OCI-LY3 (cell line): ENCODE results near the gene OXNAD1.

ENCODE experiments used
- H2AFZ ChIP-seq: fragments of 200-600, 300-600 bp; shearing (Covaris generic); 2 replicates; pipeline ENCODE4 v1.6.0; 2014; ENCODE audit warnings: antibody characterized with exemption, low read depth, low read length
- H3K27ac ChIP-seq: fragments of 200-600, 300-600 bp; sonication (generic); 2 replicates; pipeline ENCODE4 v1.5.1; 2014; ENCODE audit warnings: mild to moderate bottlenecking, low read length, moderate library complexity, mixed read lengths
- H3K27me3 ChIP-seq: fragments of 200-600, 300-600 bp; sonication (generic); 2 replicates; pipeline ENCODE4 v1.6.1; 2014; ENCODE audit warnings: low read depth, low read length, mixed read lengths
- H3K36me3 ChIP-seq: fragments of 200-600, 300-600 bp; sonication (generic); replicated peaks from 2 replicates; pipeline ENCODE3; 2014; ENCODE audit warnings: low read depth, low read length, mixed read lengths
- H3K4me1 ChIP-seq: fragments of 300-600, 200-600 bp; sonication (generic); 2 replicates; pipeline ENCODE4 v1.6.1; 2014; ENCODE audit warnings: low read length, mixed read lengths
- H3K4me2 ChIP-seq: fragments of 200-600, 300-600 bp; sonication (generic); 2 replicates; pipeline ENCODE4 v1.6.1; 2014; ENCODE audit warnings: low read length, mixed read lengths
- H3K4me3 ChIP-seq: fragments of 300-600, 200-600 bp; sonication (generic); 2 replicates; pipeline ENCODE4 v1.5.1; 2014; ENCODE audit warnings: antibody characterized with exemption, mild to moderate bottlenecking, low read length, moderate library complexity
- H3K79me2 ChIP-seq: fragments of 300-600, 200-600 bp; shearing (Covaris generic); 2 replicates; pipeline ENCODE4 v1.6.1; 2014; ENCODE audit warnings: mild to moderate bottlenecking, low read length, mixed read lengths
- H3K9ac ChIP-seq: fragments of 300-600, 200-600 bp; shearing (Covaris generic); 2 replicates; pipeline ENCODE4 v1.6.0; 2014; ENCODE audit warnings: mild to moderate bottlenecking, low read length, moderate library complexity
- H3K9me3 ChIP-seq: fragments of 200-600, 300-600 bp; shearing (Covaris generic); 2 replicates; pipeline ENCODE4 v1.6.1; 2014; ENCODE audit warnings: low read length, mixed read lengths; ENCODE audit not compliant: insufficient read depth
- H4K20me1 ChIP-seq: fragments of 200-600, 300-600 bp; sonication (generic); 2 replicates; pipeline ENCODE4 v1.6.1; 2016; ENCODE audit warnings: low read length, mixed read lengths; ENCODE audit not compliant: insufficient read depth
- CTCF ChIP-seq: fragments of 200-600, 300-600 bp; sonication (generic); IDR thresholded peaks from 2 replicates; pipeline ENCODE4 v1.5.1; 2014; ENCODE audit warnings: antibody characterized with exemption, low read length, low read depth
- EZH2phosphoT487 ChIP-seq: fragments of 200-600 bp; shearing (Covaris generic); IDR thresholded peaks from 2 replicates; pipeline ENCODE4 v1.6.1; 2018; ENCODE audit warnings: antibody characterized with exemption, mixed run types, low read depth

The OXNAD1 gene

GRCh38 chr3:16300307-16300706 is 35.3 kb downstream of the OXNAD1 start:
- H3K4me3 ChIP-seq: no peak overlapping the region
- H3K4me2 ChIP-seq: no peak overlapping the region
- no peaks in the 10 kb centered on the region for H4K20me1 ChIP-seq
- no peak overlapping the region for H2AFZ ChIP-seq
- peaks cover 44% of the 10 kb centered on the region for H3K36me3 ChIP-seq
- no peak overlapping the region for H3K9ac ChIP-seq
- H3K4me1 ChIP-seq: no peaks in the 10 kb centered on the region
- no peaks in the 10 kb centered on the region for H3K79me2 ChIP-seq
- H3K27ac ChIP-seq: no peak overlapping the region
- H3K9me3 ChIP-seq: no peaks in the 10 kb centered on the region
- no peaks in the 10 kb centered on the region for H3K27me3 ChIP-seq
- TF ChIP-seq CTCF (no peak), EZH2phosphoT487 (no peak)

- Histone ChIP-seq H3K27me3 (no peaks in the 10 kb centered on the region), H3K27ac (no peak overlapping the region), H2AFZ (no peak overlapping the region), H3K9ac (no peak overlapping the region), H3K4me2 (no peak overlapping the region), H4K20me1 (no peaks in the 10 kb centered on the region), H3K79me2 (no peaks in the 10 kb centered on the region), H3K9me3 (no peaks in the 10 kb centered on the region), H3K4me1 (no peaks in the 10 kb centered on the region), H3K4me3 (no peak overlapping the region), H3K36me3 (peaks cover 39% of the 10 kb centered on the region)
- no peak for TF ChIP-seq EZH2phosphoT487
- TF ChIP-seq CTCF: no peak
Observed at GRCh38 chr3:16300881-16301359, 35.9 kb downstream of the OXNAD1 start.

DNA sequence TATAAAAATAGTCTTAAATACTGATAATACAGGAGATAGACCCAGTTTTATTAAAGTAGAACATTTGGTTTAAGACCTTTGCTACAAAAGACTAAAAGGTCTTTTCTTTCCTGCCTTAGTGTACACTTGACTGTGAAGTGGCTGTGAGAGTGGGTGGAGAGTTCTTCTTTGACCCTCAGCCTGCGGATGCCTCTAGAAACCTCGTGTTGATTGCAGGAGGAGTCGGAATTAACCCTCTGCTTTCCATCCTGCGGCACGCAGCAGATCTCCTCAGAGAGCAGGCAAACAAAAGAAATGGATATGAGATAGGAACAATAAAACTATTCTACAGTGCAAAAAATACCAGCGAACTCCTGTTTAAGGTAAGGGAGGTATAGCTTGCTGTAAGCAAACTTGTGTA is 36.5 kb downstream of the OXNAD1 start:
- Histone ChIP-seq H2AFZ (no peak overlapping the region), H3K4me3 (no peak overlapping the region), H3K79me2 (no peaks in the 10 kb centered on the region), H3K36me3 (peaks cover 40% of the 10 kb centered on the region), H4K20me1 (no peaks in the 10 kb centered on the region), H3K27me3 (no peaks in the 10 kb centered on the region), H3K4me1 (no peaks in the 10 kb centered on the region), H3K27ac (no peak overlapping the region), H3K4me2 (no peak overlapping the region), H3K9ac (no peak overlapping the region), H3K9me3 (no peaks in the 10 kb centered on the region)
- TF ChIP-seq EZH2phosphoT487: no peak
- TF ChIP-seq CTCF: no peak

DNA sequence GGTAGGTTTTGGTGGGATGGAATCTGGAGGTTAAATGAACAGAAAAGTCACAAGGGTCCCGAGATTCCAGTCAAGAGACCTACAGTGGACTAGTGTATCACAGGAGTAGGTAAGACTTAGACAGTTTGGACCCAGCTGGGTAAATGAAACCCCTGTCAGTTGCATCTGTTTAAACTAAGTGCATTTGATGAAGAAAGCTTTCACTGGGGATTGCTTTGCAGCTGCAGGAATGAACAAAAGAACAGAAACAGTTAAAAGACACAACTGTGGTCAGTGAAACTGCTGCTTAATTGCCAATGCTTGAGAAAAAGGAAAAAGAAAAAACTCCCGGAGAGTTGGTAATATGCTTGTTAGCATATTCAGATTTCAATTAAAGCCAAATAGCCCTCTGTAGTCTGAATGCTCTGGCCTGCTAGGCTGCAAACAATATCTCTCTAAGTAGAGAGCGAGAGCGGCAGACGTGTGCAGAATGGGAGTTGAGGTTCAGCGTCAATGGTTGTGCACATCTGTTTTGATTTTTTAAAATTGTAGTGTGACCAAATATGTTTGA is 37.1 kb downstream of the OXNAD1 start:
- H3K36me3 ChIP-seq: peaks cover 43% of the 10 kb centered on the region
- H3K9me3 ChIP-seq: no peaks in the 10 kb centered on the region
- H2AFZ ChIP-seq: no peak overlapping the region
- no peaks in the 10 kb centered on the region for H3K4me1 ChIP-seq
- no peaks in the 10 kb centered on the region for H3K27me3 ChIP-seq
- H3K79me2 ChIP-seq: no peaks in the 10 kb centered on the region
- H3K4me2 ChIP-seq: no peak overlapping the region
- H3K27ac ChIP-seq: no peak overlapping the region
- H4K20me1 ChIP-seq: no peaks in the 10 kb centered on the region
- no peak overlapping the region for H3K4me3 ChIP-seq
- TF ChIP-seq CTCF (no peak), EZH2phosphoT487 (no peak)
- H3K9ac ChIP-seq: no peak overlapping the region
